SK-N-MC (cell line): ENCODE results near the gene PFKFB3.

ENCODE experiments used
- EZH2 ChIP-seq: fragments of 200-600 bp; sonication (generic); IDR thresholded peaks from one replicate; pipeline ENCODE4 v1.6.1; 2017; ENCODE audit warnings: antibody characterized with exemption
- FOXP2 ChIP-seq: optimal IDR thresholded peaks from 2 replicates; pipeline ENCODE3; 2011; ENCODE audit warnings: mild to moderate bottlenecking, moderate library complexity; ENCODE audit not compliant: insufficient read depth; ENCODE audit errors: extremely low read length, control extremely low read depth
- POLR2AphosphoS5 ChIP-seq: IDR thresholded peaks from 2 replicates; pipeline ENCODE4 v1.6.1; 2012; ENCODE audit warnings: mild to moderate bottlenecking, low read depth, low read length, borderline replicate concordance

DNA sequence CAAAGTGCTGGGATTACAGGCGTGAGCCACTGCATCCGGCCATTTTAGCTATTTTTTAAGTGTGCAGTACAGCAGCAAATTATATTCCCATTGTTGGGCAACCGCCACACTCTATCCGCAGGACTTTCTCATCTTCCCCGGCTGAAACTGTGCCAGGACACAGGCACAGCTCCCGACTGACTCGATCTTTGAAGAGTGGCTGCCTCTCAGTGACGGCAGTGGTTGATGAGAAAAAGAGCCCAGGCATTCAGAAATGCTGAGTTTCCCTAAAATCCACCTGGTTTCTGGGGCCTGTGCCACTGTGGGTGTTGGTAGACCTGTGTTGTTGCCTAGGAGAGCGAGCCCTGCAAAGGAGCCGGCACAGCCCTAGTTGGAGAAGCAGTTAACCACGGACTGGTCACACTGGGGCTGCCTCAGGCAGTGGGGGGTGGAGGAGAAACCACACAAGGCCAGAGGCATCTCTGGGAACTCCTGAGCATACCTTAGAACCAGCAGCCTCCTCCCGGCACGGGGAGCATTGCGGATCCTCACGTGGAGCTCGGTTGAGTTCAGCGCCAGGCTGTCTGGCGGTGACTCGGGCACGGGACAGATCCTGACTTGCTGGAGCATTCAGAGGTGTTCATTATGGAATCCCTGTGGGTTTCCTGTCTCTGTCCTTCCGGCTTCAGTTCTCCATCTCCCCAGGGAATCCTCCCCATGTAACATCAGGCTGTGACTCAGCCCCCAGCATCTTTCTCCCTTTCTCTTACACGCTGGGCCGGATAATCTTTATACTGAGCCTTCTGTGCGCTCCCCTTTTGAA lies 16.2 kb downstream of the PFKFB3 start:
- no peak for TF ChIP-seq EZH2
- no peak for TF ChIP-seq POLR2AphosphoS5
- TF ChIP-seq FOXP2, result no peak
